Esophagus muscularis mucosa (tissue), 4 donors: ENCODE results near the gene IP6K2. TPM values are rescaled to one million over a fixed set of nuclear protein-coding genes. Genes with fewer than 3 reads are reported as not detected.
A peak's percentile ranks its signal among the peaks of the same experiment; 100 is the strongest.

Experiments
- DNase-seq: peaks from one replicate; pipeline ENCODE4 v3.0.0-alpha.2; 2017; ENCODE audit errors: extremely low spot score
- H3K27ac ChIP-seq, 4 donors: fragments of 200-600 bp; sonication (generic); replicated peaks in 1 of 4; 1 replicate in 3 of 4; 2 replicates in 1 of 4; pipeline ENCODE4 v1.5.1; 2016 to 2019; ENCODE audit warnings: mild to moderate bottlenecking in 1 of 4
- H3K27me3 ChIP-seq, 4 donors: fragments of 200-600 bp; sonication (generic); one replicate each; pipeline versions ENCODE4 v1.5.1 to v1.6.0; 2016 to 2019
- H3K36me3 ChIP-seq, 4 donors: fragments of 200-600 bp; sonication (generic); one replicate each; pipeline ENCODE4 v1.5.1; 2016 to 2019
- H3K4me1 ChIP-seq, 4 donors: fragments of 200-600 bp; sonication (generic); one replicate each; pipeline ENCODE4 v1.5.1; 2016 to 2019
- H3K4me3 ChIP-seq, 4 donors: fragments of 200-600 bp; sonication (generic); 1 replicate in 2 of 4; 2 replicates in 2 of 4; pipeline ENCODE4 v1.5.1; 2016 to 2019; ENCODE audit warnings: mild to moderate bottlenecking in 4 of 4, moderate library complexity in 1 of 4
- H3K9me3 ChIP-seq, 4 donors: fragments of 200-600 bp; sonication (generic); 1 replicate in 3 of 4; 2 replicates in 1 of 4; pipeline ENCODE4 v1.5.1; 2016 to 2019
- EP300 ChIP-seq: sonication (generic); formaldehyde crosslinking; IDR thresholded peaks from one replicate; pipeline ENCODE4 v1.6.1; 2017; ENCODE audit warnings: antibody characterized with exemption
- POLR2A ChIP-seq: fragments of 450-650 bp; IDR thresholded peaks from one replicate; pipeline ENCODE4 v1.6.1; 2017; ENCODE audit warnings: antibody characterized with exemption, moderate library complexity, mild to moderate bottlenecking, low read depth
- POLR2AphosphoS5 ChIP-seq, 2 donors: sonication (generic); formaldehyde crosslinking; IDR thresholded peaks; one replicate each; pipeline ENCODE4 v1.6.1; 2017; ENCODE audit warnings: antibody characterized with exemption in 2 of 2
- WGBS: methylation state at CpG from one replicate; pipeline ENCODE4 v1.1.5; 2018; 5-methylcytosine and 5-hydroxymethylcytosine counted together
- intact Hi-C: fragments of 100-400 bp; cut with DNase I; formaldehyde crosslinking; loops from one replicate; pipeline ENCODE4 v1.15.1; 2023
- total RNA-seq, 4 donors: library from RNA; depleted of rRNA; stranded (reverse); fragments of >200 nt; gene quantifications; one replicate each; pipeline versions ENCODE4 v1.1.0 to v1.2.1, GENCODE V29; 2016
- TF ChIP-seq, protein P1 (sequence below), 3 experiments: fragments of 200-600 bp in 2 of 3; fragments of 450-650 bp in 1 of 3; sonication (generic) in 2 of 3; IDR thresholded peaks; one replicate each; pipeline ENCODE4 v1.5.1; 2017 to 2019; ENCODE audit warnings: antibody characterized with exemption in 3 of 3, mild to moderate bottlenecking in 2 of 3, moderate library complexity in 1 of 3

Gene IP6K2
- total RNA-seq, 4 donors from 2014 or later: 31.0 to 57.5 (median 41.2) TPM

DNA sequence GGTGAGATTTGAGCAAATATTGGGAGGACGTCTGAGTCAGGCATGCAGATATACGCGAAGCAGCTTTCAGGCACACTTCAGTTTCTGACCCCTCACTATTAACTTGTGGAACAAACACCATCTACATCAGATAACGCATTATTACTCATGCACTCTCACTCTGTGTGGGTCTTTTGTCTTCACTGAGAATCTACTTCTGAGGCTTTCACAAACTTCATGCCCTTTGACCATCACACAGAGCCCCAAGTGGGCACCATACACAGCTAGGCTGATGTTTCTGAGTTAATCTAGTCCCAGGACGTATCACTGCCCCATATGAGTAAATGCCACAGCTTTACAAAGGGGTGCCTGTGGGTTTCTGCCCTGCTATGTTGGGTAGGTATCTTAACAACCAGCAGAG lies 39.6 kb upstream of the IP6K2 start:
- intact Hi-C loops: no loop called here
- Histone ChIP-seq H3K4me3 (no peak overlapping the region), H3K27me3 (no peaks in the 10 kb centered on the region), H3K27ac (no peak overlapping the region), H3K9me3 (no peaks in the 10 kb centered on the region), H3K36me3 (peaks cover 11 to 91% (median 56%) of the 10 kb centered on the region in 4 donors), H3K4me1 (no peaks in the 10 kb centered on the region)
- no peak for TF ChIP-seq POLR2AphosphoS5 (IDR thresholded peaks at IDR 0.05)
- no peak for TF ChIP-seq EP300
- TF ChIP-seq, protein P1, sequence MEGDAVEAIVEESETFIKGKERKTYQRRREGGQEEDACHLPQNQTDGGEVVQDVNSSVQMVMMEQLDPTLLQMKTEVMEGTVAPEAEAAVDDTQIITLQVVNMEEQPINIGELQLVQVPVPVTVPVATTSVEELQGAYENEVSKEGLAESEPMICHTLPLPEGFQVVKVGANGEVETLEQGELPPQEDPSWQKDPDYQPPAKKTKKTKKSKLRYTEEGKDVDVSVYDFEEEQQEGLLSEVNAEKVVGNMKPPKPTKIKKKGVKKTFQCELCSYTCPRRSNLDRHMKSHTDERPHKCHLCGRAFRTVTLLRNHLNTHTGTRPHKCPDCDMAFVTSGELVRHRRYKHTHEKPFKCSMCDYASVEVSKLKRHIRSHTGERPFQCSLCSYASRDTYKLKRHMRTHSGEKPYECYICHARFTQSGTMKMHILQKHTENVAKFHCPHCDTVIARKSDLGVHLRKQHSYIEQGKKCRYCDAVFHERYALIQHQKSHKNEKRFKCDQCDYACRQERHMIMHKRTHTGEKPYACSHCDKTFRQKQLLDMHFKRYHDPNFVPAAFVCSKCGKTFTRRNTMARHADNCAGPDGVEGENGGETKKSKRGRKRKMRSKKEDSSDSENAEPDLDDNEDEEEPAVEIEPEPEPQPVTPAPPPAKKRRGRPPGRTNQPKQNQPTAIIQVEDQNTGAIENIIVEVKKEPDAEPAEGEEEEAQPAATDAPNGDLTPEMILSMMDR (IDR thresholded peaks at IDR 0.05): no peak
- no peak for TF ChIP-seq POLR2A
- 86% methylated on average over 5 of the region's 5 CpGs for WGBS
- no peak for DNase-seq

DNA sequence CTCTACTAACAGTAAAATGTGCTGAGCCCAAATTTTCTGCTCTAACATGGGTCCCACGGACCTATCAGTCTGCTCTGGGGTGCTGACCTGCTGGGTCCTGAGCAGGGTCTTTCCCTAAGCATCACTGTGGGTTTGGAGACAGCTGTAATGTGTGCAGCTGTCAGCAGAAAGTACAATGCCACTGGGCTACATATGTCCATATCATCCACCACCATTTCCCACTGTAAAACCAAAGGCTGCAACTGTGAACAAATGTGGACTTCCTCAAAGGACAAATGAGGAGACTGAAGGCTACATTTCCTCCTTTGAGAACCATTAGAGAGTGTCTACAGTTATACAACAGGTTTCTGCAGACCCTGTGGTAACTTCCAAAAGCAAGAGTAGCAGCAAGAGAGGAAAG lies 33.8 kb upstream of the IP6K2 start:
- WGBS: 64% methylated on average over 1 of the region's 1 CpG
- no peaks in the 10 kb centered on the region for H3K9me3 ChIP-seq
- H3K27ac ChIP-seq: no peak overlapping the region
- TF ChIP-seq, protein P1 (IDR thresholded peaks at IDR 0.05): no peak
- TF ChIP-seq EP300 (no peak), POLR2A (no peak), POLR2AphosphoS5 (IDR thresholded peaks at IDR 0.05) (no peak)
- H3K4me3 ChIP-seq: no peak overlapping the region
- peaks cover 8 to 16% (median 15%) of the 10 kb centered on the region in 4 donors for H3K4me1 ChIP-seq
- intact Hi-C loops: no loop called here
- no peaks in the 10 kb centered on the region for H3K27me3 ChIP-seq
- peaks cover 33 to 79% (median 55%) of the 10 kb centered on the region in 4 donors for H3K36me3 ChIP-seq
- no peak for DNase-seq

DNA sequence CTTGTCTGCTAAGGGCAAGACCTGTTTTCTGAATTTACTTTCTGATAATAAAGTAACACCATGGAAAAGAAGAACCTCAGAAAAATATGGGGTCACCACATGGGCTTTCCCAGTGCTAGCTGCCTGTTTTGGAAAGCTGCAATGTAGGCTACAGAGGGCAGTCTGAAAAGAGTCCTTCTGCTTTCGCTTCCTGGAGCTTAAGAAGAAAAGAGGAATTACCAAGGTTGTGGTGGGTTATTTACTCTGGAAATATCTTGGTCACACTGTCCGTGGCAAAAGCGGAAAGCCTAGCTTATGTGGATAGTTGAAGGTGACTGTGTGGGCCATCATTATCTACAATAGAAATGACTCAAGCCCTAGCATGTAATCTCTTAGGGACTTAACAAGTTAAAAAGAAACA lies 31.7 kb upstream of the IP6K2 start:
- H3K36me3 ChIP-seq: peaks cover 33 to 70% (median 45%) of the 10 kb centered on the region in 4 donors

DNA sequence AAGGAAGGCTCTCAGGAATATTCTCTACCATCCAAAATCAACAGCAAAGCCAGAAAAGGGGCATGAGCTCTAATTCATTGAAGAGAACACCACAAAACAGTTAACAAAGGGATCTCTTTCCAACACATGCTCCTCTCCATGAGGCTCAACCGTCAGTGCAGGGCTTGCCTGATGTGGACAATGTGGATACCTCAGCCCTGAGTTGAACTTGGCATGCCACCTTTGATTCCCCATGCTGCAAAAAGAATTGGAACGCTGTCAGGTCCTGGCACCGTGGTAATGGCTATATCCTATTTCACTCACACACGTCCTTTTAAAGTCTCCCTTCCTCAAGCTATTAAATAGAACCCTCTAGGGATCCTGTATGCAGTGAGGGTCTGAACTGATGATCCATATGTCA lies 30.7 kb upstream of the IP6K2 start:
- Histone ChIP-seq H3K4me3 (no peak overlapping the region), H3K9me3 (no peaks in the 10 kb centered on the region), H3K27ac (peak overlapping the region; percentile 22 to 64 (median 36)), H3K36me3 (peaks cover 33 to 66% (median 43%) of the 10 kb centered on the region in 4 donors), H3K4me1 (peaks cover 10 to 16% (median 15%) of the 10 kb centered on the region in 4 donors), H3K27me3 (no peaks in the 10 kb centered on the region)
- TF ChIP-seq, protein P1 (IDR thresholded peaks at IDR 0.05): no peak
- TF ChIP-seq EP300 (no peak), POLR2A (no peak), POLR2AphosphoS5 (IDR thresholded peaks at IDR 0.05) (no peak)
- WGBS: 57% methylated on average over 4 of the region's 4 CpGs
- no peak for DNase-seq
- intact Hi-C loops: no loop called here

More for the DNA sequence above, 31.7 kb upstream of the IP6K2 start:
- peak overlapping the region; percentile 1 to 43 (median 16) for H3K27ac ChIP-seq
- 79% methylated on average over 3 of the region's 3 CpGs for WGBS
- peaks cover 10 to 16% (median 15%) of the 10 kb centered on the region in 4 donors for H3K4me1 ChIP-seq
- TF ChIP-seq, protein P1 (IDR thresholded peaks at IDR 0.05): no peak
- TF ChIP-seq POLR2AphosphoS5 (IDR thresholded peaks at IDR 0.05) (no peak), POLR2A (no peak), EP300 (no peak)
- H3K4me3 ChIP-seq: no peak overlapping the region
- H3K27me3 ChIP-seq: no peaks in the 10 kb centered on the region
- intact Hi-C loops: no loop called here
- no peak for DNase-seq
- H3K9me3 ChIP-seq: no peaks in the 10 kb centered on the region
